Spleen (tissue), 7 donors: ENCODE data around the gene KIF17.

Source experiments
- CTCF ChIP-seq, 11 experiments: fragments of 200-600 bp in 7 of 11; fragments of 450-650 bp in 4 of 11; sonication (generic) in 4 of 11; IDR thresholded peaks in 8 of 11; conservative IDR thresholded peaks in 3 of 11; 1 replicate in 7 of 11; 2 replicates in 4 of 11; pipeline versions ENCODE4 v1.4.0 to v1.8.0; 2016 to 2021; ENCODE audit warnings: antibody characterized with exemption in 11 of 11, inconsistent platforms in 4 of 11, mild to moderate bottlenecking in 1 of 11
- POLR2A ChIP-seq, 3 donors: fragments of 450-650 bp; IDR thresholded peaks; one replicate each; pipeline ENCODE4 v1.5.1; 2017; ENCODE audit warnings: antibody characterized with exemption in 3 of 3, mild to moderate bottlenecking in 1 of 3
- donor health status: DM: no; HTN: no; CAD: no; lungs with moderate emphysema.
- donor health status: DM: no; HTN: no; CAD: no.
- donor health status: DM: no; HTN: no; CAD: no.

DNA sequence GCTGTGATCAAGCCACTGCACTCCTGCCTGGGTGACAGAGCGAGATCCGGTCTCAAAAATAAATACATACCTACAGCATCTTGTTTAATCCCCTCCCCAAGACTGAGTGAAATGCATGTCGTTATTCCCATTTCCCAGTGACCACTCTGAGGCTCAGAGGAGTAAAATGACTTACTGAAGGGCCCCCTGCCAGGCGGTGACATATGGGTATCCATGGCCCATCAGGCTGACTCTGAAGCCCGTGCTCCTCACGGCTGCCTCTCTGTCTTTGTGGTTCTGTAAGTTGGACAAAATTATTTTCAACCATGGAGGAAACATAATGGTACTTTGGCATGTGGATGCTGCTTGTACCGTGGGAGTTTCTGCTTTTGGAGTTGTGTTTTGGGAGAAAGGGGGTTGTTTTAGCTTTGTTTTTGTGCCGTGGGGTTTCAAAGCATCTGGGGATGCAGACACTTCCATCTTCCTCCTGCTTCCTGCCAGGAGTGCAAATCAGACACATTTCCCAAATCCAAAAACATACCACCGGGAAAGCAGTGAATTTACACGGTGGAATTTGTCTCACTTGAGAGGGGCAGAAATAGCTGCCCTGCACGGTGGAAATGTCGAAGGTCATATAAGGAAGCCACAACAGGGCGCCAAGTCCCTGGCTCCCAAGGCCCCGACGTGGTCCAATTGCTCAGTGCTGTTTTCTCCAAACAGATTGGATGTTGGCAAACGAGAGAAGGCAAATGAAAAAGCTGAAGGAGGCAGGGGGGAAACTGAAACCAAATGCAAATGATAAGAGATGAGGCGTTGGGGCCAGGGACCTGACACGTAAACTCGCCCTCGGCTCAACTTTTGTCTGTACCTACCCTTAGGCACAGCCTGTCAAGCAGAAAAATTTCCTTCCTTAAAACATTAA, 101.6 kb downstream of the KIF17 start:
- no peak for TF ChIP-seq POLR2A (IDR thresholded peaks at IDR 0.05)
- TF ChIP-seq CTCF (IDR thresholded peaks at IDR 0.05 in 8 of 11, conservative IDR thresholded peaks at IDR 0.05 in 3 of 11) = no peak
